Measurements from ENCODE around the gene ARHGAP31.

ARHGAP31 gene

GRCh38 chr3:119279101-119279554, 15.1 kb upstream of the ARHGAP31 start:
- H3K27me3 ChIP-seq (ENCODE audit: control insufficient read depth, low read length): no peaks in the 10 kb centered on the region
- no peak overlapping the region for H3K27ac ChIP-seq (ENCODE audit: low read depth, low read length)
- no peaks in the 10 kb centered on the region for H3K4me1 ChIP-seq (ENCODE audit: control insufficient read depth, low read length)
- no peak overlapping the region for H3K4me3 ChIP-seq (ENCODE audit: low read length)
- H3K79me2 ChIP-seq (ENCODE audit: control insufficient read depth, low read length): no peaks in the 10 kb centered on the region
- no peaks in the 10 kb centered on the region for H4K20me1 ChIP-seq (ENCODE audit: control insufficient read depth, insufficient read depth, low read depth, low read length)
- no peaks in the 10 kb centered on the region for H3K9me2 ChIP-seq (replicated peaks; ENCODE audit: control insufficient read depth, low read length)
- H3K9me3 ChIP-seq (ENCODE audit: control insufficient read depth, insufficient read depth, low read length): peaks cover 11% of the 10 kb centered on the region
- no peaks in the 10 kb centered on the region for H3F3A ChIP-seq (ENCODE audit: control insufficient read depth, insufficient read depth)
- TF ChIP-seq CTCF (IDR thresholded peaks at IDR 0.05; ENCODE audit: low read depth, low read length, poor library complexity, severe bottlenecking) (no peak), EZH2phosphoT487 (IDR thresholded peaks at IDR 0.05; ENCODE audit: borderline replicate concordance, low read length) (no peak)
- no peak overlapping the region for H3K4me2 ChIP-seq (ENCODE audit: low read length)
- no peaks in the 10 kb centered on the region for H3K36me3 ChIP-seq (ENCODE audit: control insufficient read depth, low read length)

- Histone ChIP-seq H3K4me1 (ENCODE audit: control insufficient read depth, low read length) (no peaks in the 10 kb centered on the region), H3K9me2 (replicated peaks; ENCODE audit: control insufficient read depth, low read length) (no peaks in the 10 kb centered on the region), H3K4me2 (ENCODE audit: low read length) (no peak overlapping the region), H3K9me3 (ENCODE audit: control insufficient read depth, insufficient read depth, low read length) (peaks cover 11% of the 10 kb centered on the region), H3K4me3 (ENCODE audit: low read length) (no peak overlapping the region), H3K27me3 (ENCODE audit: control insufficient read depth, low read length) (no peaks in the 10 kb centered on the region), H3K79me2 (ENCODE audit: control insufficient read depth, low read length) (no peaks in the 10 kb centered on the region), H4K20me1 (ENCODE audit: control insufficient read depth, insufficient read depth, low read depth, low read length) (no peaks in the 10 kb centered on the region), H3F3A (ENCODE audit: control insufficient read depth, insufficient read depth) (no peaks in the 10 kb centered on the region), H3K36me3 (ENCODE audit: control insufficient read depth, low read length) (no peaks in the 10 kb centered on the region), H3K27ac (ENCODE audit: low read depth, low read length) (no peak overlapping the region)
- TF ChIP-seq EZH2phosphoT487 (IDR thresholded peaks at IDR 0.05; ENCODE audit: borderline replicate concordance, low read length) (no peak), CTCF (IDR thresholded peaks at IDR 0.05; ENCODE audit: low read depth, low read length, poor library complexity, severe bottlenecking) (no peak)
These were observed 14.5 kb upstream of the ARHGAP31 start for GRCh38 chr3:119279584-119280243.

GRCh38 chr3:119288669-119289403, 5.3 kb upstream of the ARHGAP31 start:
- no peak for TF ChIP-seq EZH2phosphoT487 (IDR thresholded peaks at IDR 0.05; ENCODE audit: borderline replicate concordance, low read length)
- TF ChIP-seq CTCF (IDR thresholded peaks at IDR 0.05; ENCODE audit: low read depth, low read length, poor library complexity, severe bottlenecking): no peak
- Histone ChIP-seq H3K36me3 (ENCODE audit: control insufficient read depth, low read length) (no peaks in the 10 kb centered on the region), H4K20me1 (ENCODE audit: control insufficient read depth, insufficient read depth, low read depth, low read length) (no peaks in the 10 kb centered on the region), H3K9me3 (ENCODE audit: control insufficient read depth, insufficient read depth, low read length) (peaks cover 11% of the 10 kb centered on the region), H3K4me3 (ENCODE audit: low read length) (no peak overlapping the region), H3K79me2 (ENCODE audit: control insufficient read depth, low read length) (no peaks in the 10 kb centered on the region), H3K4me2 (ENCODE audit: low read length) (no peak overlapping the region), H3K27ac (ENCODE audit: low read depth, low read length) (no peak overlapping the region), H3K9me2 (replicated peaks; ENCODE audit: control insufficient read depth, low read length) (no peaks in the 10 kb centered on the region), H3K27me3 (ENCODE audit: control insufficient read depth, low read length) (peaks cover 19% of the 10 kb centered on the region), H3F3A (ENCODE audit: control insufficient read depth, insufficient read depth) (no peaks in the 10 kb centered on the region), H3K4me1 (ENCODE audit: control insufficient read depth, low read length) (peaks cover 12% of the 10 kb centered on the region)
